Peyer's patch (tissue), 4 donors: ENCODE measurements around the gene JCHAIN.

Experiments used
- POLR2A ChIP-seq, 2 donors: fragments of 450-650 bp; IDR thresholded peaks; one replicate each; pipeline ENCODE4 v1.5.1; 2017; ENCODE audit warnings: antibody characterized with exemption in 2 of 2, mild to moderate bottlenecking in 2 of 2, moderate library complexity in 2 of 2
- TF ChIP-seq, protein P1 (sequence below), 6 experiments: fragments of 450-650 bp in 4 of 6; fragments of 200-600 bp in 2 of 6; sonication (generic) in 1 of 6; IDR thresholded peaks; one replicate each; pipeline ENCODE4 v1.5.1; 2017 to 2019; ENCODE audit warnings: antibody characterized with exemption in 6 of 6, mild to moderate bottlenecking in 3 of 6, moderate library complexity in 1 of 6

DNA sequence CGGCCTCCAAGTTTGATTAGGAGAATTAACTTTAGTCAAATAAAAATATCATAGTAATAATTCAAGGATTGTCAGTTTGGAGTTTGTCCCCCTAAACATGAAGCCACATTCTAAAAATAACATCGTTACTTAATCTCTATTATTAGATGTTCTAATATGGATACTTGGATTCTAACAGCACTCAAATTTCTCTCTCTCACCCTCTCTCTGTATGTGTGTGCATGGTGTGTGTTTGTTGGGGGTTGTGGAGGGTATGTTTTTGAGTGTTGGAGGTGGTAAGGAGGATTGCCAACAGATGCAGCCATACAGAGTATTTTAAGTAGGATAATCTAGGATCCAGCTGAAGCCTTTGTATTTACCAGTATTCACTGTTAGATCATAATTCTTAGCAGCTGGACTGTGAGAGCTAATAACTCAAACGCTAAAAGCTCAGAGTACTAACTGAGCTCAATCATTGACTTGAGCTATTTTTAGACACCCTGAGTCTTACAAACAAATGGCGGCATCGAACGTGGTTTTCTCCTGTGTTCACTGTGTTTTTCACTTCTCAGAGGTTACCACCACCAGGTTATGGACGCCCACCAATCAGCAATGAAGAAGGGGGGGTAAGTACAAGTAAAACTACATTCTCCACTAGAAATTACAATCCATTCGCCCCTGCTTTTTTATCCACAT lies 28.9 kb downstream of the JCHAIN start:
- TF ChIP-seq POLR2A (IDR thresholded peaks at IDR 0.05): no peak
- TF ChIP-seq, protein P1, sequence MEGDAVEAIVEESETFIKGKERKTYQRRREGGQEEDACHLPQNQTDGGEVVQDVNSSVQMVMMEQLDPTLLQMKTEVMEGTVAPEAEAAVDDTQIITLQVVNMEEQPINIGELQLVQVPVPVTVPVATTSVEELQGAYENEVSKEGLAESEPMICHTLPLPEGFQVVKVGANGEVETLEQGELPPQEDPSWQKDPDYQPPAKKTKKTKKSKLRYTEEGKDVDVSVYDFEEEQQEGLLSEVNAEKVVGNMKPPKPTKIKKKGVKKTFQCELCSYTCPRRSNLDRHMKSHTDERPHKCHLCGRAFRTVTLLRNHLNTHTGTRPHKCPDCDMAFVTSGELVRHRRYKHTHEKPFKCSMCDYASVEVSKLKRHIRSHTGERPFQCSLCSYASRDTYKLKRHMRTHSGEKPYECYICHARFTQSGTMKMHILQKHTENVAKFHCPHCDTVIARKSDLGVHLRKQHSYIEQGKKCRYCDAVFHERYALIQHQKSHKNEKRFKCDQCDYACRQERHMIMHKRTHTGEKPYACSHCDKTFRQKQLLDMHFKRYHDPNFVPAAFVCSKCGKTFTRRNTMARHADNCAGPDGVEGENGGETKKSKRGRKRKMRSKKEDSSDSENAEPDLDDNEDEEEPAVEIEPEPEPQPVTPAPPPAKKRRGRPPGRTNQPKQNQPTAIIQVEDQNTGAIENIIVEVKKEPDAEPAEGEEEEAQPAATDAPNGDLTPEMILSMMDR (IDR thresholded peaks at IDR 0.05): no peak
